Endothelial cell (in vitro differentiated cells): ENCODE measurements around the gene HOGA1. TPM values are rescaled to one million over a fixed set of nuclear protein-coding genes. Genes with fewer than 3 reads are reported as not detected.

Experiments
- DNase-seq: peaks from one replicate; pipeline ENCODE4 v3.0.0; 2021; ENCODE audit warnings: low spot score
- H3K27ac Mint-ChIP-seq: one replicate; pipeline ENCODE4 v1.8.0; 2021; ENCODE audit warnings: mixed read lengths, inconsistent platforms; ENCODE audit not compliant: unreplicated experiment
- H3K27me3 Mint-ChIP-seq: one replicate; pipeline ENCODE4 v1.8.0; 2021; ENCODE audit warnings: mild to moderate bottlenecking, moderate library complexity, mixed read lengths, inconsistent platforms; ENCODE audit not compliant: unreplicated experiment
- H3K36me3 Mint-ChIP-seq: one replicate; pipeline ENCODE4 v1.8.0; 2021; ENCODE audit warnings: mild to moderate bottlenecking, low read depth, mixed read lengths, inconsistent platforms; ENCODE audit not compliant: unreplicated experiment
- H3K4me1 Mint-ChIP-seq: one replicate; pipeline ENCODE4 v1.8.0; 2021; ENCODE audit warnings: mild to moderate bottlenecking, mixed read lengths, inconsistent platforms; ENCODE audit not compliant: unreplicated experiment
- H3K4me3 Mint-ChIP-seq: one replicate; pipeline ENCODE4 v1.8.0; 2021; ENCODE audit warnings: mild to moderate bottlenecking, mixed read lengths, inconsistent platforms; ENCODE audit not compliant: unreplicated experiment
- H3K9me3 Mint-ChIP-seq: one replicate; pipeline ENCODE4 v1.8.0; 2021; ENCODE audit warnings: mixed read lengths, inconsistent platforms; ENCODE audit not compliant: unreplicated experiment
- total RNA-seq: library from RNA; stranded (reverse); fragmentation: NEBNext Ultra II Directional; extraction: Animal tissue kit (Norgen Biotek cat#: 25700); gene quantifications from one replicate; pipeline ENCODE4 v1.2.1, GENCODE V29; 2021; ENCODE audit not compliant: unreplicated experiment
- TF ChIP-seq, protein P1 (sequence below): fragments of 200-600 bp; sonication (generic); IDR thresholded peaks from one replicate; pipeline ENCODE4 v1.5.0; 2021; ENCODE audit warnings: antibody characterized with exemption; ENCODE audit not compliant: unreplicated experiment

Gene HOGA1
- total RNA-seq, 1 donor from 2014 or later = 0.85 TPM

- DNase-seq = peak; percentile 31
- H3K27ac Mint-ChIP-seq = peak overlapping the region; percentile 36
- H3K36me3 Mint-ChIP-seq = peaks cover 9% of the 10 kb centered on the region
- H3K27me3 Mint-ChIP-seq = peaks cover 14% of the 10 kb centered on the region
- H3K4me1 Mint-ChIP-seq = peaks cover 51% of the 10 kb centered on the region
- TF ChIP-seq, protein P1, sequence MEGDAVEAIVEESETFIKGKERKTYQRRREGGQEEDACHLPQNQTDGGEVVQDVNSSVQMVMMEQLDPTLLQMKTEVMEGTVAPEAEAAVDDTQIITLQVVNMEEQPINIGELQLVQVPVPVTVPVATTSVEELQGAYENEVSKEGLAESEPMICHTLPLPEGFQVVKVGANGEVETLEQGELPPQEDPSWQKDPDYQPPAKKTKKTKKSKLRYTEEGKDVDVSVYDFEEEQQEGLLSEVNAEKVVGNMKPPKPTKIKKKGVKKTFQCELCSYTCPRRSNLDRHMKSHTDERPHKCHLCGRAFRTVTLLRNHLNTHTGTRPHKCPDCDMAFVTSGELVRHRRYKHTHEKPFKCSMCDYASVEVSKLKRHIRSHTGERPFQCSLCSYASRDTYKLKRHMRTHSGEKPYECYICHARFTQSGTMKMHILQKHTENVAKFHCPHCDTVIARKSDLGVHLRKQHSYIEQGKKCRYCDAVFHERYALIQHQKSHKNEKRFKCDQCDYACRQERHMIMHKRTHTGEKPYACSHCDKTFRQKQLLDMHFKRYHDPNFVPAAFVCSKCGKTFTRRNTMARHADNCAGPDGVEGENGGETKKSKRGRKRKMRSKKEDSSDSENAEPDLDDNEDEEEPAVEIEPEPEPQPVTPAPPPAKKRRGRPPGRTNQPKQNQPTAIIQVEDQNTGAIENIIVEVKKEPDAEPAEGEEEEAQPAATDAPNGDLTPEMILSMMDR = no peak
- H3K9me3 Mint-ChIP-seq = no peaks in the 10 kb centered on the region
- H3K4me3 Mint-ChIP-seq = no peak overlapping the region
These were observed 44.5 kb upstream of the HOGA1 start for GRCh38 chr10:97539523-97540200.

- Mint-ChIP-seq H3K4me1 (peaks cover 55% of the 10 kb centered on the region), H3K27ac (peak overlapping the region; percentile 84)
- DNase-seq = no peak
These were observed 43.3 kb upstream of the HOGA1 start for GRCh38 chr10:97540669-97541500.

DNA sequence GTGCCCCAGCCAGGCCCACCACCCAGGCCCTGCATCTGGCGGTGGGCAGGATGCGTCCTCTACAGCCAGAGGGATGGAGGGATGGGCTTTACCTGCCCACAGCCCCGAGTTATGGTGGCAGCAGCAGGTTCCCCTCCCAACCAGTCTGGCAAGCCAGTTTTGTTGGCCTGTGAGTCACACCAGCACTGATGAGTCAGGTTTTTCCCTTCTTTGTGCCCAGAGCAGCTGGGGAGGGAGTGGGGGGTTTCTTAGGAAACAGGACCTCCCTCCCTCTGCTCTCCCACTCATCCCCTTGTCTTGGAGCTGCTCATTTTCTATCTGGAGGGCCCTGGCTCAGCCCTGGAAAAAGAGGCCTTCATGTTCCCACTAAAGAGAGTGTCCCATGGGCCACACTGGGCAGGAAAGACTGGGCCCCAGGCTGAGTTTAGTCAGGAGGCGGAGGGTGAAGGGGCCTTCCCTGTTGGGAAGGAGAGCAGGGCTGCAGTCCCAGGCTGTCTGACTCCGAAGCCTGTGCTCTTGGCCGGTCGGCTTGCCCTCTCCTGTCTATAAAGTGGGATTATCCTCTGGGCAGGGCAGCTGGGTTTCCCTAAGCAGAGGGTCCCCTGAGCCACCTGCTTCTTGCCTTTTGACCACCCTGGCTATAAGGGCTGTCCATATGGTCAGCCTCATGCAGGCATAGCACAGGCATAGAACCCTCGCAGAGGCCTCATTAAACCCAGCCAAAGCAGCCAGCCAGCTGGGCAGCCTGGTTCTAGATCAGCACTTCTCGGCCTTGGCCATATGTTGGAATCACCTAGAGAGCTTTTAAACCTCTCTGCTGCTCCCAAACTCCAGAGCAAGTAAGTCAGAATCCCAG is 41.8 kb upstream of the HOGA1 start:
- no peaks in the 10 kb centered on the region for H3K9me3 Mint-ChIP-seq
- peaks cover 13% of the 10 kb centered on the region for H3K27me3 Mint-ChIP-seq
- H3K4me1 Mint-ChIP-seq = peaks cover 63% of the 10 kb centered on the region
- H3K27ac Mint-ChIP-seq = peak overlapping the region; percentile 95
- no peak for DNase-seq
- TF ChIP-seq, protein P1 = no peak
- peak overlapping the region; percentile 82 for H3K4me3 Mint-ChIP-seq
- H3K36me3 Mint-ChIP-seq = peaks cover 5% of the 10 kb centered on the region

More at GRCh38 chr10:97540669-97541500, 43.3 kb upstream of the HOGA1 start:
- Mint-ChIP-seq H3K36me3 (peaks cover 9% of the 10 kb centered on the region), H3K9me3 (no peaks in the 10 kb centered on the region), H3K27me3 (peaks cover 16% of the 10 kb centered on the region), H3K4me3 (no peak overlapping the region)
- TF ChIP-seq, protein P1 = no peak

DNA sequence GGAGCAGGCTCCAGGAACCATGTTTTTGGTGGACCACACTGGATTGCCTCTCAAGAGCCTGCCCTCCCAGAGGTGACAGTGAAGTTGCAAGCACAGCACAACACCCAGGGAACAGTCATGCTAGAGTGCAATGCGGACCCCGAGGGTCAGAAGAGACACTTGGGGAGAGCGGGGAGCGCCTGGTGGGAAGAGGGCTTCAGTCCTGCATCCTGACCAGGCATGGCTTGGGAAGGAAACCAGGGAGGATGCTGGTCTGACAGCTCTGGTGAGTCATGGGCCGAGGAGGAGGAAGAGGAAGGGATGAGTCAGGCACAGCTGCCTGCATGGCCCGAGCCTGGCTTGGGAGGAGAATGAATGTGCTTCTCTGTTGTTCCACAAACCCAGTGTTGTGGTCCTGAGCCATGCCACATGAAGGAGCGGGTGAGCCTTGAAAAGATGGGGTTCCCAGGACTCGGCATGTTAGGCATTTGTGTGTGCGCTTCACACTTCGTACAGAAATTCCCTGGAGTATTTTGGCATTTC is 41.1 kb upstream of the HOGA1 start:
- Mint-ChIP-seq H3K36me3 (peaks cover 5% of the 10 kb centered on the region), H3K27me3 (peaks cover 16% of the 10 kb centered on the region), H3K9me3 (no peaks in the 10 kb centered on the region), H3K4me1 (peaks cover 69% of the 10 kb centered on the region), H3K4me3 (peak overlapping the region; percentile 82), H3K27ac (peak overlapping the region; percentile 95)
- TF ChIP-seq, protein P1 = no peak
- DNase-seq = peak; percentile 64
